HG03575 (cell line): ENCODE data around the gene FGD5.

Experiments used
- ATAC-seq: cut with Tn5 transposase; IDR thresholded peaks from one replicate; pipeline ENCODE4 v1.9.1; 2021; ENCODE audit not compliant: unreplicated experiment, insufficient number of reproducible peaks, low FRiP score; ENCODE audit errors: extremely low read depth

FGD5 gene

GRCh38 chr3:14913926-14914778, 95.4 kb downstream of the FGD5 start:
- ATAC-seq = no peak

DNA sequence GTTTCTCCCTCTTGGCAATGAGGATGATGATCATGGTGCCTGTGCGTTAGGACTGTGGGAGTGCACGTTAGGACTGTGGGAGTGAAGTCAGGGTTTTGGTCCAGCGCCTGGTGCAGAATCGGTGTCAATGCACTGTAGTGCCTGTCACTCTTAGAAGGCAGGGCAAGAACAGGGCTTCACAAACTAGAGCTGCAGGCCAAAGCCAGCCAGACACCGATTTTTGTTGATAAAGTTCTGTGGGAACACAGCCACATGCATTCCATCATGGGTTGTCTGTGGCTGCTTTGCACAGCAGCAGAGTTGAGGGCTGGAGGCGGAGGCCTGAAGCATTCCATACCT, 96.0 kb downstream of the FGD5 start:
- no peak for ATAC-seq

DNA sequence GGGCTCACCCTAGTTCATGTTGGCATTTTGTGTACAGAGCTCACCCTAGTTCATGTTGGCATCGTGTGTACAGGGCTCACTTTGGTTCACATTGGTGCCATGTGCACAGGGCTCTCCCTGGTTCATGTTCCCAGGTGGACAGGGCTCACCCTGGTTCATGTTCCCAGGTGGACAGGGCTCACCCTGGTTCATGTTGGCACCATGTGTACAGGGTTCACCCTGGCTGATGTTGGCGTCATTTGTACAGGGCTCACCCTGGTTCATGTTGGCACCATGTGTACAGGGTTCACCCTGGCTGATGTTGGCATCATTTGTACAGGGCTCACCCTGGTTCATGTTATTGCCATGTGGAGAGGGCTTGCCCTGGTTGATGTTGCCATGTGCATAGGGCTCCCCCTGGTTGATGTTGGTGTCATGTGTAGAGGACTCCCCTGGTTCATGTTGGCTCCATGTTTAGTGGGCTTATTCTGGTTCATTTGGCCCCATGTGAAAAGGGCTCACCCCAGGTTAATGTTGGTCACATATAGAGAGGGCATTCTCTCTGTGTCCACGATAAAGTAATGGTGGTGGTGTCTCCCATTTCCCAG, 97.0 kb downstream of the FGD5 start:
- ATAC-seq = no peak

- no peak for ATAC-seq
These were observed 99.6 kb downstream of the FGD5 start for GRCh38 chr3:14918356-14918860.

GRCh38 chr3:14920536-14920935, 101.8 kb downstream of the FGD5 start:
- ATAC-seq = no peak

GRCh38 chr3:14921034-14921616, 102.4 kb downstream of the FGD5 start:
- no peak for ATAC-seq

DNA sequence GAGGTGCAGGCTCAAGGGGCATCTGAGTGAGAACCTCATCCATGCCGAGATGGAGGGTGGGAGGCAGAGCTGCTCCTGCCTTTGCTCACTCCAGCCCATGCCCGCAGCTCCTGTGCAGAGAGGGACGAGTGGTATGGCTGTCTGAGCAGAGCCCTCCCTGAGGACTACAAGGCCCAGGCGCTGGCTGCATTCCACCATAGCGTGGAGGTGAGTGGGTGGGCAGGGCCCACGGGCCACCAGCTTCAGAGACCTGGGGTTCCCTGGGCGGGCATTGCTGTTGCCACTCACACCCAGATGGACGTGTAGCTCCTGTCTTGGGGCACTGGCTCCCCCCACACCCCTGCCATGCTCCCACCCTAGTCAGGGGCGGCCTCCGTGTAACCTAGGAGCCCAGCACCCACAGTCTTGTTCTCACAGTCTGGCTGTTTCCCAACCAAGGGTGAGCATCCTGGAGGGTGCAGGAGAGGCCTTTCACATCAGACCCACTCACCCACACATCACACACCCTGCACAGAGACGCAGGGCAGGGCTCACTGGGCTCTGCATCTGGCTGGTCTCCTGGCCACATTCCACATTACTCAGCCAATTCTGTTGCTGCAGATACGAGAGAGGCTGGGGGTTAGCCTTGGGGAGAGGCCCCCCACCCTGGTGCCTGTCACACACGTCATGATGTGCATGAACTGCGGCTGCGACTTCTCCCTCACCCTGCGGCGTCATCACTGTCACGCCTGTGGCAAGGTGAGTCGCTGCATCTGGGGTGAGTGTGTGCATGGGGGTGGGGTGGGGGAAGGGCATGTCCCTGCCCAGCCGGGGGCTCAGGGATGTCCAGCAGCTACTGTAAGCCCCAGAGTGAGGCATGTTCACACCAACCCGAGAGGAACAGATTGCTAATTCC, 103.3 kb downstream of the FGD5 start:
- no peak for ATAC-seq

- ATAC-seq = no peak
These were observed 104.1 kb downstream of the FGD5 start for GRCh38 chr3:14922863-14923262.

GRCh38 chr3:14923476-14923875, 104.7 kb downstream of the FGD5 start:
- ATAC-seq = no peak

DNA sequence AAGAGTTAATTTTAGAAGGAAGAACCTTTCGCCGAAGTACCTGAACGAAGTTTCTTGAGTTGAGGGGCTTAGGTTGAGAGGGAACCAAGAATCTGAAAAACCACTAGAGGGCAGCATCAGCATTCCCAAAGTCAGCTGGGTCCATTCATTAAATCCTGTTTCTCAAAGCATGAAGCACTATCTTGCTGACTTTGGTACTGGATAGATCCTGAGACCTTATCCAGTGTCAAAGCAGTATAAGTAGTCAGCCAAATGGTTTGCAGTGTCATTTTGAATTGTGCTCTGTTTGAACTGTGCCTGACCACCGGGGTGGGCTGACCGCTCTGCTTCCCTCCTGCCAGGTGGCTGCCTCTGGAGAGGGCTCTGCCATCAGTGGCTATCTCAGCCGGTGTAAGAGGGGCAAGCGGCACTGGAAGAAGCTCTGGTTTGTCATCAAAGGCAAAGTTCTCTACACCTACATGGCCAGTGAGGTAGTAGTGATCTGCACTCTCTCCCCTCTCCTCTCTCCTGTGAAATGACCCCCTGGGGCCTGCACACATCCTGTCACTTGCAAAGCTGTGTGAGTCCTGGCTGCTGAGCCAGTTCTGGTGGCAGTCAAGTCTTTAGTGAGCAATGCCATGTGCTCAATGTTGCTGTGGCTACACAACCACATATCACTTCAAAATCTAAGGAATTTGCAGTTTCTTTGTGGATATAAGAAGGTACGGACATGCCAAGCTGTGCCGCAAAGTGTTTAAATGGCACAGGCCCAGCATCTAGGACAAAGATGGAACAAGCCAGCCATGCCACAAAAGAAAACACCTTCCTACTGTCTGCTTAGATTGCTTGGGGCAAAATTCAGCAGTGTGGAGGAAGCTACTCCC, 107.2 kb downstream of the FGD5 start:
- no peak for ATAC-seq

GRCh38 chr3:14926592-14926991, 107.8 kb downstream of the FGD5 start:
- no peak for ATAC-seq

DNA sequence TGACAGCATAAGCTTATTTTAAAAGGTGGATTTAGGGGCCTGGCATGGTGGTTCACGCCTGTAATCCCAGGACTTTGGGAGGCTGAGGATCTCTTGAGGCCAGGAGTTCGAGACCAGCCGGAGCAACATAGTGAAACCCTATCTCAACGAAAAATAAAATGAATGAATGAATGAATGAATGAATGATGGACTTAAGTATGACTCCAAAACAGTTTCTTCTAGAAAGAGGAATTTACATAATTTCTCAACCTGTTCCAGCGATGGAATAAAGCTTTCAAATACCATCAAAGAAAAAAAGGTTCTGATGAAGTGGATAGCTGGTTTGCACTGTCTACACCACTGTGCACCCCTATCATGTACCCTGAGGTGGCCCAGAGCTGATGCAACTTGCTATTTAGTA, 108.5 kb downstream of the FGD5 start:
- no peak for ATAC-seq

GRCh38 chr3:14929310-14930074, 110.7 kb downstream of the FGD5 start:
- ATAC-seq = no peak

- ATAC-seq = no peak
These were observed 115.2 kb downstream of the FGD5 start for GRCh38 chr3:14933820-14934425.

- ATAC-seq = no peak
These were observed 117.0 kb downstream of the FGD5 start for GRCh38 chr3:14935592-14936345.

GRCh38 chr3:14938954-14939353, 120.2 kb downstream of the FGD5 start:
- ATAC-seq = no peak

DNA sequence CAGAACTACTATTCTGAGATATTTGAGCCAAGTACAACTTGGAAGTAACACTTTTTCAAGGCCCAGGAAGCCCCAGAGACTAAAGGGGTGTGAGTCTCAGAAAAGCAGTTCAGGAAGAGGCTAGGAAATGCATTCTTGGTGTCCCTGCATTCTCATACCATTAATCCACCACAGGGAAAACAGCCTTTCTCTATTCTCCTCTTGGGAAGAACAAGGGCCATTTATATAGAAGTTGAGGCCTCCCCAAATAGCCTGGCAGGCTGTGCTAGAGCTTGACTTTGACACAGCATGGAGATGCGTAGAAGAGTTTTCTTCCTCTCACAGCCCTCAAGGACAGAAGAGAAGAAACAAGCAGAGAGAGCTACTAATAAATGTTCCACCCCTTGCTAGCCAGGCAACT, 123.1 kb downstream of the FGD5 start:
- no peak for ATAC-seq
